G401 (cell line): ENCODE data around the gene DIAPH3. TPM values are rescaled to one million over a fixed set of nuclear protein-coding genes. Genes with fewer than 3 reads are reported as not detected.

Experiments
- DNase-seq: peaks from one replicate; pipeline ENCODE4 v3.0.0-alpha.2; 2015; ENCODE audit warnings: low spot score
- in situ Hi-C: cut with HindIII; loops from 2 replicates; pipeline ENCODE4 v1.10.0; 2016; ENCODE audit warnings: low sequenced_read_pairs, mixed read lengths
- total RNA-seq: library from RNA; depleted of rRNA; stranded (reverse); fragments of >200 nt; shearing (Covaris generic); gene quantifications from 2 replicates; pipeline ENCODE4 v1.2.3, GENCODE V29; 2014

The DIAPH3 gene
- total RNA-seq, 1 experiment from 2014 or later = 31.3 TPM

GRCh38 chr13:60158321-60158801 lies 5.4 kb downstream of the DIAPH3 start:
- DNase-seq = no peak
- in situ Hi-C loops = no loop called here

DNA sequence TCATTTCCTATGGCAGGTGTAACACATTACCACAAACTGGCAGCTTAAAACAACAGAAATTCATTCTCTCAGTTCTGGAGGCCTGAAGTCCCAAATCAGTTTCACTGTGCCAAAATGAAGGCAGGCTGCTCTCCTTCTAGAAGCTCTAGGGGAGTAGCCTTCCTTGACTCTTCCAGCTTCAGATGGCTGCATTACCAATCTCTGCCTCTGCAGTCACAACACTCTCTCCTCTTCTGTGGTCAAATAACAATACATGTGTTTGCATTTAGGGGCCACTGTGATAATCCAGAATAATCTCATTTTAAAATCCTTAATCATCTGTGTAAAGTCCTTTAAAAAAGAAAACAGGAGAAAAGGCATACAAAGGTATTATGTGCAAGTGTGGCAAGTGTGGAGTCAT lies 7.8 kb downstream of the DIAPH3 start:
- in situ Hi-C loops = no loop called here
- DNase-seq = no peak

DNA sequence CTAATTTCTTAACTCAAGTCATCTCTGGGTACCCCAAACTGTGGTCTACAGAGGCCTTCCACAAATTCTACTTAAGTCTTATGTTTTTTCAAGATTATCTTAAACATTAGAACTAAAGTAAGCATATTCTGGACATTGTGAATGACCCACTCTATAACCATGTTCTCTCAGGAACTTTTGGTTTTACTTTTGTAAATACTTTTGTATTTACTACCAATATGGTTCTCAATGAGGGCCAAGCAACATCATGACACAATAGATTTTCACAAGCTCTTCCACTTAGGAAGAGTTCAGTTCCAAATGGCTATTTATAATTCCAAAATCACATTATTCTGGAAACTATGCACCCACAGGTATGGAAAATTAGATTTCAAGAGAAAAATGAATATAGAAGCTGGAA lies 10.8 kb downstream of the DIAPH3 start:
- DNase-seq = no peak
- in situ Hi-C loops = no loop called here

- in situ Hi-C loops = no loop called here
- DNase-seq = no peak
These were observed 11.6 kb downstream of the DIAPH3 start for GRCh38 chr13:60152114-60152513.

GRCh38 chr13:60150538-60150937 lies 13.2 kb downstream of the DIAPH3 start:
- in situ Hi-C loops = no loop called here
- DNase-seq = no peak

DNA sequence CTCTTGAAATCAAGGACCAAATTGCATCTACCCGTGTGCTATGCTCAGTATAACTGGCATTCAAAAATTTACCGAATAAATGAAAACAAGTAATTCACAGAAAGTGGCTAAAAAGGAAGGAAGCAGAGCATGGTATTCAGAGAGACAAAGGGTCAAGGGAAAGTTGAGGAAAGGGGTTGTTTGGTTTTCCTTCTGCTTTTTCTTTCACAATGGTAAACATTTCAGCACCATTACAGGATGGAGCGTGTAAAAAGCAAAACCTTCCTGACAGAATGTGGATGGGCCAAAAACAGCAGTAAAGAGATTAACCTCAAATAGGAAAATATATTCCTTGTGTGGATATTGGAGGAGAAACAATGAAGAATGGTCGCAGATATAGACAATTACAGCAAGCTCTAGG lies 14.8 kb downstream of the DIAPH3 start:
- in situ Hi-C loops = no loop called here
- no peak for DNase-seq

GRCh38 chr13:60147361-60147760 lies 16.4 kb downstream of the DIAPH3 start:
- no peak for DNase-seq
- in situ Hi-C loops = no loop called here

- no peak for DNase-seq
- in situ Hi-C loops = no loop called here
These were observed 17.3 kb downstream of the DIAPH3 start for GRCh38 chr13:60146471-60146870.

GRCh38 chr13:60143775-60144174 lies 20.0 kb downstream of the DIAPH3 start:
- DNase-seq = no peak
- in situ Hi-C loops = no loop called here

GRCh38 chr13:60139272-60139671 lies 24.5 kb downstream of the DIAPH3 start:
- no peak for DNase-seq
- in situ Hi-C loops = no loop called here

GRCh38 chr13:60138674-60139073 lies 25.1 kb downstream of the DIAPH3 start:
- DNase-seq = no peak
- in situ Hi-C loops = no loop called here

- DNase-seq = no peak
- in situ Hi-C loops = no loop called here
These were observed 25.7 kb downstream of the DIAPH3 start for GRCh38 chr13:60137911-60138560.

GRCh38 chr13:60135344-60135743 lies 28.4 kb downstream of the DIAPH3 start:
- no peak for DNase-seq
- in situ Hi-C loops = no loop called here

GRCh38 chr13:60134376-60134775 lies 29.4 kb downstream of the DIAPH3 start:
- in situ Hi-C loops = no loop called here
- DNase-seq = no peak

DNA sequence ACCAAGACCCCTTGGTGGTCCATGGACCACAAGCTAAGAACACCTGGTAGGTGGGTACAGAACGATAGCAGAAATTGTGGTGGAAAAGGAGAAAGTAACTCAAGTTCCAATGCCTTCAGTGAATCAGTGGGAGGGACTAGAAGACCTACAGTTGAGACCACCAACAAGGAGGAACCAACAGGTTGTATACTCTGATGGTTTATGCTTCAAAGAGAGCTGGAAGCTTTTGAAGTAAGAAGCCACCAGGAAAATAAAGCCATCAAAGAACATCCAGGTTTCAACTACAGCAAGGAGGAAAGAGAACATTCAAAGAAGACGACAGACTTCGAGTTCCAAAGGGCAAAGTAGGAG lies 42.4 kb downstream of the DIAPH3 start:
- in situ Hi-C loops = no loop called here
- no peak for DNase-seq

DNA sequence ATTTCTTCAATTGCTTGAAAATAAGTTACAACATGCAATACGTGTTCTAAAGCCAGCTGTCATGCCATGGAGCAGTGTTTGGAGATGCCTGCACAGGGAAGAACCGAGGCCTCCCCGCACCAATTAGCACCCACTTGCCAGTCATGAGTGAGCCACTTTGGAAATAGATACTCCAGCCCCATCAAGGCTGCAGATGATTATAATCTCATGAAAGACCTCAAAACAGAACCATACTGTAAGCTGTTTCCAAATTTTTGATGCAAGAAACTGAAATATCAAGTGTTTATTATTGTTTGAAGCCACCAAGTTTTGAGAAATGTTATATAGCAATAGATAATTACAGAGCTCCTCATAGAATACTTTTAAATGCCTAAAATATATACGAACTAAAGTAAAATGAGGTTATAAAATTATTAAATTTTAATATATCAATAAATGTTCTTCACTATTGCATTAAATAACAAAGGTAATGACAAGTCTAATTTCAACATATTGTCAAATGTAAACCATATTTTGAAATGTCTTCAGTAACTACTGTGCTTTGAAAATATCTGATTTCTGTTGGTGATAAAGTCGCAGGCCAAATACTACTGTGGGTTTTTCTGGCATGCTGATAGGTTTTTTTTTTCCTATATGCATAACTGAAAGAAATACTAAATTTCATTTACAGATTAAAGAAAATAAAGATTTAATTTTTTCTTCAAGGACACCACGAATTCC lies 43.0 kb downstream of the DIAPH3 start:
- in situ Hi-C loops = no loop called here
- no peak for DNase-seq

- in situ Hi-C loops = no loop called here
These were observed 44.9 kb downstream of the DIAPH3 start for GRCh38 chr13:60118696-60119400.

GRCh38 chr13:60114499-60115028 lies 49.2 kb downstream of the DIAPH3 start:
- DNase-seq = no peak
- in situ Hi-C loops = no loop called here

More at GRCh38 chr13:60118696-60119400, 44.9 kb downstream of the DIAPH3 start:
- DNase-seq = no peak

- no peak for DNase-seq
- in situ Hi-C loops = no loop called here
These were observed 51.0 kb downstream of the DIAPH3 start for GRCh38 chr13:60112771-60113170.

DNA sequence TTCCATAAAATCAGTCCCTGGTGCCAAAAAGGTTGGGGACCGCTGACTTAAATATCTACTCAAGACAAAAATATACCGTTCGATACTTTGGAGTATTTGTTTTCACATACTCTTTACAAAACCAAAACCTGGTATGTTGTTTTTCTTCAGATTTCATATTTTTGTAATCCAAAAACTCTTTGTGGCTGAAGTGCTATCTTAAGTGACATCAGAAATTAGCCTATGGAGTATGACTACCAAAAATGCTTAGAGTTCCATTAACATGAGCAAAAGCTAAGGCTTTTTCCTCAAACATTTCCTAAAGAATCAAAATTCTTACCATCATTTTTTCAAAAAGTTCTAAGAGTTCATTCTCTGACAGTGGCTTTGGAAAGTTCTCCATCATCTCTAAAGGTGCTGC lies 52.0 kb downstream of the DIAPH3 start:
- no peak for DNase-seq
- in situ Hi-C loops = no loop called here
